ENCODE measurements around the gene TBPL1.

Gene TBPL1

DNA sequence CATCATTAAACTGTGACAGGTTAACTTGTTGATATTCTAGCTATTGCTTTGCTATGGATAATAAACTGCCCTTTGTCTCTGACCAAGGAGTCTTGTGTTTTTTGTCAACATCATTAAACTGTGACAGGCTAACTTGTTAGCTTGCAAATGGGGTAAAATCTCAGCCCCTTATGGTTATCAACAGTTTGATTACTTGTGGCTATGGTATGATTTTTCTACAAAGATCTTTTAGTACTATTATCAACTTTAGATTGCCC, 63.5 kb downstream of the TBPL1 start:
- no peak for DNase-seq (ENCODE audit: low read depth)
- H3K4me3 ChIP-seq (ENCODE audit: low read length), result no peak overlapping the region
- TF ChIP-seq, protein P1, sequence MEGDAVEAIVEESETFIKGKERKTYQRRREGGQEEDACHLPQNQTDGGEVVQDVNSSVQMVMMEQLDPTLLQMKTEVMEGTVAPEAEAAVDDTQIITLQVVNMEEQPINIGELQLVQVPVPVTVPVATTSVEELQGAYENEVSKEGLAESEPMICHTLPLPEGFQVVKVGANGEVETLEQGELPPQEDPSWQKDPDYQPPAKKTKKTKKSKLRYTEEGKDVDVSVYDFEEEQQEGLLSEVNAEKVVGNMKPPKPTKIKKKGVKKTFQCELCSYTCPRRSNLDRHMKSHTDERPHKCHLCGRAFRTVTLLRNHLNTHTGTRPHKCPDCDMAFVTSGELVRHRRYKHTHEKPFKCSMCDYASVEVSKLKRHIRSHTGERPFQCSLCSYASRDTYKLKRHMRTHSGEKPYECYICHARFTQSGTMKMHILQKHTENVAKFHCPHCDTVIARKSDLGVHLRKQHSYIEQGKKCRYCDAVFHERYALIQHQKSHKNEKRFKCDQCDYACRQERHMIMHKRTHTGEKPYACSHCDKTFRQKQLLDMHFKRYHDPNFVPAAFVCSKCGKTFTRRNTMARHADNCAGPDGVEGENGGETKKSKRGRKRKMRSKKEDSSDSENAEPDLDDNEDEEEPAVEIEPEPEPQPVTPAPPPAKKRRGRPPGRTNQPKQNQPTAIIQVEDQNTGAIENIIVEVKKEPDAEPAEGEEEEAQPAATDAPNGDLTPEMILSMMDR (conservative IDR thresholded peaks at IDR 0.05; ENCODE audit: low read depth, low read length), result no peak

DNA sequence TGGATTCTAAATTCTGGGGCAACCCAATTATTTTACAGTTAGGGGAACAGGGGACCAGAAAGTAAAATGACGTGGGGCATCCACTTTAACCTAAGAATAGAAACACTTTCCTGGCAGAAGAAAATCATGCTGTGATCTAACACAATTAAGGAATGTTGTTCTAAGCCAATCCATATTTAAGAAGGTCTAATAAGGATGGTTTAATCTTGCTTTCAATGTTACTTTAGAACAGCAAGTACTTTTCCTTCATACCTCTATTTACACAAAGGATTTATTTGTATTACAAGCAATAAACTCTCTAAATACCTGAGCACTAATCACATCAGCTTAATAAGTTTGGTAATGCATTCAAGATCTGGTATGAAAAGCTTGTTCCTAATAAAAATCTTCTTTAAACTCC, 67.0 kb downstream of the TBPL1 start:
- no peak overlapping the region for H3K4me3 ChIP-seq (ENCODE audit: low read length)
- DNase-seq (ENCODE audit: low read depth), result peak; percentile 73
- TF ChIP-seq, protein P1 (conservative IDR thresholded peaks at IDR 0.05; ENCODE audit: low read depth, low read length), result no peak

DNA sequence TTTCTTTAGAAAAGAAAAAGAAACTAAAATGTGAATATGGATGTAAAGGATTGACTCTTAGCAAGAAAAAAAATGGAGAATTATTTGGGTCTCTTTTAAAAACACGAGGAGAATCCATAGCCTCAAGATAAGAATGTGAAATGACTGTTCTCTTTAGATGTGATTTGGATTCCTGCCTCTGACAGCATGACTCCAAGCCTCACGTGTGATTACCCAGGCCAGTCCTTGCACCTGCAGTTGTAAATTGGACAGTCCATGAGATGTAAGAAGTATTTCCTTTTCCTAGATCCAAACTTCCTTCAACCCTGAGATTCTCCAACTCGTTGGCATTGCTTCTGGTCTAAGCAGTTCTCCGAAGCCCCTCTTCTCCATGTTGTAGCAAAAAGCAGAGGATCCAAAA, 67.5 kb downstream of the TBPL1 start:
- TF ChIP-seq, protein P1 (conservative IDR thresholded peaks at IDR 0.05; ENCODE audit: low read depth, low read length), result no peak
- no peak for DNase-seq (ENCODE audit: low read depth)
- no peak overlapping the region for H3K4me3 ChIP-seq (ENCODE audit: low read length)

DNA sequence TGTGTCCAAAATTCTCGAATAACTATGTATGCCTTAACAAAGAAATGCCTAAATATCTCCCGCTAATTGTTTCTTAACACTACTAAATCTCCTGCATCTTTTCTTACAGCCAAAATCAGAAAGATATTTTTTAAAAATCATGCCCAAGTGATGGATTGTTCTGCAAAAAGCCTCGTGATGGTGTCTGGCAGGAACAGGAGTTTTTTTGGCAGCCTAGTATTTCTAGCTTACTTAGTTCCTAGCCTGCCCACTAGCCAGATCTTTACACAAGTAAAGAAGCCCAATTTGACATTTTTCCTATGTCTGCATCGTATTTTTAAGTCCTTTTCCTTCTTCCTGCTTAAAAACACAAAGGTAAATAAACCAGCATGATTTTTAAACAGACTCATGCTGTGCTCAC, 67.9 kb downstream of the TBPL1 start:
- TF ChIP-seq, protein P1 (conservative IDR thresholded peaks at IDR 0.05; ENCODE audit: low read depth, low read length), result no peak
- no peak for DNase-seq (ENCODE audit: low read depth)
- no peak overlapping the region for H3K4me3 ChIP-seq (ENCODE audit: low read length)

DNA sequence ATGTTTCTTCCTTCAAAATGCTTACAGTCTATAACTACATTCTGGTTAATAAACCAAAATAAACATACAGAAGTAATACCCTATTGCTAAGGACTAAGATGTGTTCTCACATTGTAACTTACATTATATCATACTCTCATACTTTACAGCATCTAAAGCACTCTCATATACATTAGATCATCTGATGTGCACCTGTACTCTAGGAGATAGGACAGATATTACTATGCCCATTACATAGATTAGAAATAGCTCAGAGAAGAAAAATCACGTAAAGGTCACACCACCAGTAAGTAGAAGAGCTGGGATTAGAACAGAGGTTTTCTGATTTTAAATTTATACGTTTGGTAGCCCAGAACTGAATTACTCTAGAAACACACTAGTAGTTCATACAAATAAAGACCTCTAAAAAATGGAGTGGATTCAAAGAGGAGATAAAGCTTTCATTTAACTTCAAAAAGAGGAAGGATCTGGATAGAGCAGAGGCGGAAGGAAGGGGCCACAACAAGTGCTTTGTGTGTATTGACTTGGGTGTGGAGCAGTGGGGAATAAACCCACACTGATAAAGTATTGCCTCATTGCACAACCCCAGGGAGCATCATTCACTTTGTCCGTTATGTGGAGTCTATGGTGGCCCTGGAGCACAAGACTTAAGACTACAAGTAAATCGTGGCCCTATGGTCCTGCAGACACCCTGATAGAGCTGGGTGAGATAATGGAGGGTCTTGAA, 68.5 kb downstream of the TBPL1 start:
- H3K4me3 ChIP-seq (ENCODE audit: low read length), result no peak overlapping the region
- no peak for DNase-seq (ENCODE audit: low read depth)
- TF ChIP-seq, protein P1 (conservative IDR thresholded peaks at IDR 0.05; ENCODE audit: low read depth, low read length), result no peak

DNA sequence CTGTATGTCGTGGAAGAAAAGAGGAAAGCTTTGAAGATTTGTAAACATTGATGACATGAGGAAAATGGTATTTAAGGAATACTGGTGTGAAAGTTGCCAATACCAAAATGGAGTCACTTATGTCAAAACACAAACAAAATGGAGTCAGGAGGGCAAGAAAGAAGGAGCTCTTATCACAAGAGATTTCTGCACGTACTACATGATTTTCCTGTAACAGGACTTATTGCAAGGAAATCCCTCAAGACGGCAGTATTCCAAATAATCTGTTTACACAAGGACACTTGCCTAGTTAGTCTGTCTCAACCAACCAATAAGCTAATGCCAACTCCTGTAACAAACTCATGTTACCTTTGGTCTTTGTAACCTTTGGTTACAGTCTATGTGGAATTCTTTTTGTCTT, 69.6 kb downstream of the TBPL1 start:
- no peak overlapping the region for H3K4me3 ChIP-seq (ENCODE audit: low read length)
- TF ChIP-seq, protein P1 (conservative IDR thresholded peaks at IDR 0.05; ENCODE audit: low read depth, low read length), result no peak
- no peak for DNase-seq (ENCODE audit: low read depth)

DNA sequence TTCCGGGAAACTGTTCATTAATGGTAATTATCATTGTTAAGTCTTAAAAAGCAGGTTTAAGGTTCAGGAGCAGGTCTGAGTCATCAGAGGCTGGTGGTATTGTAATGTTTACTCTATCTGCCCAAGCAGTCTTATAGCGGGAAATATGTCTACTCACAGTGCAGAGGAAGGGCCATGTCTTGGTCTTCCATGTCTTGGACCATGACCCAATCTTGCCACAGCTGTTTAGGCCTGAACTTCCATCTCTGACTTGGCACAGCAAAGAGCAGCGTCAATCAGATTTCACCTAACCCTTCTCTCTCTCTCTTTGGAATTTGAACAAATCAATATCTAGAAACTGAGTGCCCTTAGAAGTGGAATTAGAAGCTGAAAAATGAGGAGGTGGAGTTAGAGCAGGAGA, 73.6 kb downstream of the TBPL1 start:
- DNase-seq (ENCODE audit: low read depth), result no peak
- H3K4me3 ChIP-seq (ENCODE audit: low read length), result no peak overlapping the region
- TF ChIP-seq, protein P1 (conservative IDR thresholded peaks at IDR 0.05; ENCODE audit: low read depth, low read length), result no peak

All from retinal pigment epithelial cell (primary cell).